Skin of body (tissue), 2 donors: ENCODE measurements around the gene TTC21A. TPM values are rescaled to one million over a fixed set of nuclear protein-coding genes. Genes with fewer than 3 reads are reported as not detected.
"Not testable (repeated sequence)": the region's sequence is repeated elsewhere in the genome, so short reads cannot be mapped to it uniquely, and the experiment has no call there.

ENCODE experiments used
- DNase-seq: peaks from one replicate; lab custom pipeline; 2025; lab: John Stamatoyannopoulos, UW
- total RNA-seq: library from RNA; depleted of rRNA; stranded (reverse); fragments of >200 nt; gene quantifications from one replicate; pipeline ENCODE4 v1.2.3, GENCODE V29; 2014

TTC21A gene, protein sequence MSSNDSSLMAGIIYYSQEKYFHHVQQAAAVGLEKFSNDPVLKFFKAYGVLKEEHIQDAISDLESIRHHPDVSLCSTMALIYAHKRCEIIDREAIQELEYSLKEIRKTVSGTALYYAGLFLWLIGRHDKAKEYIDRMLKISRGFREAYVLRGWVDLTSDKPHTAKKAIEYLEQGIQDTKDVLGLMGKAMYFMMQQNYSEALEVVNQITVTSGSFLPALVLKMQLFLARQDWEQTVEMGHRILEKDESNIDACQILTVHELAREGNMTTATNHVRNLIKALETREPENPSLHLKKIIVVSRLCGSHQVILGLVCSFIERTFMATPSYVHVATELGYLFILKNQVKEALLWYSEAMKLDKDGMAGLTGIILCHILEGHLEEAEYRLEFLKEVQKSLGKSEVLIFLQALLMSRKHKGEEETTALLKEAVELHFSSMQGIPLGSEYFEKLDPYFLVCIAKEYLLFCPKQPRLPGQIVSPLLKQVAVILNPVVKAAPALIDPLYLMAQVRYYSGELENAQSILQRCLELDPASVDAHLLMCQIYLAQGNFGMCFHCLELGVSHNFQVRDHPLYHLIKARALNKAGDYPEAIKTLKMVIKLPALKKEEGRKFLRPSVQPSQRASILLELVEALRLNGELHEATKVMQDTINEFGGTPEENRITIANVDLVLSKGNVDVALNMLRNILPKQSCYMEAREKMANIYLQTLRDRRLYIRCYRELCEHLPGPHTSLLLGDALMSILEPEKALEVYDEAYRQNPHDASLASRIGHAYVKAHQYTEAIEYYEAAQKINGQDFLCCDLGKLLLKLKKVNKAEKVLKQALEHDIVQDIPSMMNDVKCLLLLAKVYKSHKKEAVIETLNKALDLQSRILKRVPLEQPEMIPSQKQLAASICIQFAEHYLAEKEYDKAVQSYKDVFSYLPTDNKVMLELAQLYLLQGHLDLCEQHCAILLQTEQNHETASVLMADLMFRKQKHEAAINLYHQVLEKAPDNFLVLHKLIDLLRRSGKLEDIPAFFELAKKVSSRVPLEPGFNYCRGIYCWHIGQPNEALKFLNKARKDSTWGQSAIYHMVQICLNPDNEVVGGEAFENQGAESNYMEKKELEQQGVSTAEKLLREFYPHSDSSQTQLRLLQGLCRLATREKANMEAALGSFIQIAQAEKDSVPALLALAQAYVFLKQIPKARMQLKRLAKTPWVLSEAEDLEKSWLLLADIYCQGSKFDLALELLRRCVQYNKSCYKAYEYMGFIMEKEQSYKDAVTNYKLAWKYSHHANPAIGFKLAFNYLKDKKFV (N-terminal part only)
- total RNA-seq: 4.3 TPM

DNA sequence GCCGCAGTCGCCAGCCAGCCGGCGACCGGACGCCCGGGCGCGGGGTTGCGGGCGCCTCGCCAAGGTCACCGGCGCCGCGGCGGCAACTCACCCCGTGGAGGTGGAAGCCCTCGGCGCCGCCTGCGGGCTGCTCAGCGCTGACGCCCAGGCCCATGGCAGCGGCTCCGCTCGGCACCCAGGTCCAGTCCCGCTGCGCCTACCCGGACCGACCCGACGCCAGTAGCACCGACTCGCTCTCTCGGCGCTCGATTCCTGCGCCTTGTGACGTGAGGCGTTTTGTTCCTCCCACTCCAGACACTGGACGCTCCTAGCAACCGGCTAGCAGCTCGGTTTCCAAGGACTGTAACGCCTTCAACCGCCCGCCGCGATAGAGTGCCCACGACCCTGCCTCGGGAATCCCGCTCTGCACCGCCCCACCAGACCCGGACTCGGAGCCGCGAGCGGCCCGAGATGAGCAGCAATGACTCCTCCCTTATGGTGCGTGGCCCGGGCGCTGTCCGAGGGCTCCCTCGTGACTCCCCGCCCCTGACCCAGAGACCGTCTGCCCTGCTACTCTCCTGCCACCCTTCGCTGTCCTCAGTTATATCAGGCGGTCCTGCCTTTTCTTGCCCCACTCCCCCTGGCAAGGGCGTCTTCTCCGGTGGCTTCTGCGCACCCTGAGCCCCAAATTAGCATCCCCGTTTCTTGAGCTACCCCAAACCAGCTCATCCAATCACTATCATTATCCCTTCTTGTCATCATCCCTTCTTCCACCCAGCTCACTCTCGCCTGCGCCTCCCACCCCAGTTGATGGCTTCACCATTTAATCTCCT, at the start of gene TTC21A, which contains the start of gene GORASP1:
Gene TTC21A (plus strand): TSS at position 293 of the 812 bp plus-strand sequence. CDS start 158 bp downstream, at position 451.
Gene GORASP1 (minus strand): TSS at position 240 of the 812 bp plus-strand sequence. CDS start 86 bp downstream, at position 154.
- peak; percentile 91 for DNase-seq

DNA sequence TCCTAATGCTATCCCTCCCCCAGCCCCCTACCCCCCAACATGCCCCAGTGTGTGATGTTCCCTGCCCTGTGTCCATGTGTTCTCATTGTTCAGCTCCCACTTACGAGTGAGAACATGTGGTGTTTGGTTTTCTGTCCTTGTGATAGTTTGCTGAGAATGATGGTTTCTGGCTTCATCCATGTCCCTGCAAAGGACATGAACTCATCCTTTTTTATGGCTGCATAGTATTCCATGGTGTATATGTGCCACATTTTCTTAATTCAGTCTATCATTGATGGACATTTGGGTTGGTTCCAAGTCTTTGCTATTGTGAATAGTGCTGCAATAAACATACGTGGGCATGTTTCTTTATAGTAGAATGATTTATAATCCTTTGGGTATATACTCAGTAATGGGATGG, 46.3 kb upstream of the TTC21A start:
- DNase-seq: not testable (repeated sequence)

DNA sequence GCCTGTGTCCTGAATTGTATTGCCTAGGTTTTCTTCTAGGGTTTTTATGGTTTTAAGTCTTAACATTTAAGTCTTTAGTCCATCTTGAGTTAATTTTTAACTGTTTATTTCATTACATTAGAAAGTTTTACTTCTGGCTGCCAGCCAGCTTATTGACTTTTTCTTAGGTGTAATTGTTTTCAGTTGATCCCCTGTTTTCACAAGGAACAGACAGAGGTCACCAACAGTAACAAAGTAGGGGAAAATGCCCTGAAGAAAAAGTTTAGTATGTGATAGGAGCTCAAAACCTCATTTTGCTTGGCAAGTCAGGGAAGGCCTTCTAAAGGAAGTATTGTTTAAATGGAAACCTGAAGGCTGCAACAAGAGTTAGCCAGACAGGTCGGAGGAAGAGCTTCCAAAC, 45.3 kb upstream of the TTC21A start:
- DNase-seq: no peak

DNA sequence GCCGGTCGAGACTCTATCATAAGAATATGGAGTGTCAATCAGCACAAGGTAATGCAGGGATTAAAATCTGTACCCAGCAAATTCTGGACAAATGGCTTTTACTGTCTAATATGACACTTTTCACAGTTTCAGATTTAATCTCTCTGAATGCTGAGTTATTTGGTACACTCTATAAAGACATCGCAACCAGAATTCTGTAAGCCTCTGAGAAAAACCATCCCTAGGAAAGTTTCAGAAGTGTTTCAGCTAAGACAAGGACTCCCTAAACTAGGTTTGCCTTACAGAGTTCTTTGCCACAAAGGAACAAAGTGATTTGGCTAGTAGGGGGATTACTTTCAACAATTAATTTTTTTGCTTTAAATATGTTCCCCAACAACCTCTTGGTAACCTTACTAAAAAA, 44.3 kb upstream of the TTC21A start:
- DNase-seq: no peak

DNA sequence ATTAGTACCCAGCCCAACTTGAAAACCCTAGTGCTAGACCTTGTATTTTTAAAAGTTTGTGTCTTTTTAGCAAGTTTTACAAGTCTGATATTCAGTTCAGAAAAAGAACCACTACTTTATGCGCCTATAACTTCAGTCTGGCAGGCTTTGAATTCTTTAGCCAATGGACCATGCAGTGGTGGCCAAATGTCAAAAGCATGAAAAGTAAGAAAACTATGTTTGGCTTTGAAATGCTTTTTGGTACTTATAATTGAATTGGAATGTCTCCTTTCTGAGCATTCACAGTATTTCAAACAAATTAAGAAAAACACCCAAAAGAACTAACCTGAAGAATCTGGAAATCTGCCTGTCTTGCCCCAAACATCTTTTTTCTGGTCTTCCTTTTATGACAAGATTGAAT, 42.8 kb upstream of the TTC21A start:
- DNase-seq: no peak

DNA sequence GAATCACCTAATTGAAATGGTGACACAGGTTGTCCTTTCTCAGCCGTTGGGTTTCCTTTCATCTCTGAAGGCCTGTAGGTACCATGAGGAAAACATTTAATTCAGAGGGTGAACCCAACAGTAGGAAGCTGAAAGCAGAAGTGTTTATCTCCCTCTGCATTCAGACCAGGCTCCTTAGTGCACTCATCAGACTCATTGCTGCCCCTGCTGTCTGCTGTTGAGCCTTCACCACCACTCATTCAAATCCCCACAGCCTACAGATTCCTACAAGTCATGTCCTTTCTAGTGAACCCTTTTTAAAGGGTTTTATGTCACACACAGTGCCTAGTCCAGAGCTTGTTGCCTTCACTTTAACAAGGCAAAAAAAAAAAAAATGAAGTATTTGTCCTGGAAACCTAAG, 42.3 kb upstream of the TTC21A start:
- DNase-seq: no peak

DNA sequence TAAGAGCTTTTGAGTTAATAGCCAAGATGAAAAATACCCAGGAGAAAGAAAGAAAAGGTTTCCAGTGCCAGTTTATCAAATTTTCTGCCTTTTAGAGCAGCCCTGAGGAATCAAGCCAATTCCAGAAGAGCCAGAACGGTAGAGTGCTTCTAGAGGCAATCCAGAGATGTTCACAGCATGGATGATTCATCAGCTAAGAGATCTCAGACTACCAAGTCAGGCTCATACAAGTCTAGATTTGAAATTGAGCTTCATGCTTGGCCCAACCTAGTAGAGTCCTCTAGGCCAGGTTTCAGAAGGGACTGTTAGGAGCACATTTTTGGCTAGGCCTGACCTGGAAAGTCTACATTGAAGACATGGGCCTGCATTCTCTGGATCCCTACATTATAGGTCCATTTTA, 40.2 kb upstream of the TTC21A start:
- DNase-seq: no peak

DNA sequence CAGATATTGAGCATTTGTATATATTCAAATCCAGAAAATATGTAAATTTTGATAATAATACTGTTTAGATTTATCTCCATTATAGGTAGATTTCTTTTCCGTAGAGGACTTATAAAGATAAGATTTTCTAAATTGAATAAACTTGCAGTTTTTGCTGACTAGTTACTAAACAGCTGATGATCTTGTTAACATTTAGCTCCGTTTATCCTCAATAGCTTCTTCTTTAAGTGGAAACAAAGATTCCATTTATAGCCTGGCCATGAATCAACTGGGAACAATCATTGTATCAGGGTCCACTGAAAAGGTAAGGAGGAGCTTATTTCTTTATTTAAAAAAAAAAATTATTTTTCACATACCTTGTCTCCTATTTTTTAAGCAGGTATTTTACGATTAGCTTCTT, 38.9 kb upstream of the TTC21A start:
- no peak for DNase-seq

DNA sequence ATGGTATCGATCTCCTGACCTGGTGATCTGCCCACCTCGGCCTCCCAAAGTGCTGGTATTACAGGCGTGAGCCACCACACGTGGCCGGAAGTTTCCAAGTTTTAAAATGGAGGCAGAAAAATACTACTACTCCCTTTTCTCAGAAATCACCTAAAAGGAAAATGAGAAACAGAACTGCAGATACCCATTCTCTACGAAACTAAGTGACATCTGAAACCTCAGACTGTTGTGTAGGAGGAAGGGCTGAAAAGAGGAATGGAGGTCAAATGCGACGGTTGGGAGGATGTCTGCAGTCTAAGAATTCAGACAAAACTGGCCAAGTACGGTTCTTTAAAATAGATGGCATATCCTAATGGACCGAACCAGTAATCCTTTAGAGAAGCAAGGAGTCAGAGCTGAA, 31.6 kb upstream of the TTC21A start:
- DNase-seq: no peak

DNA sequence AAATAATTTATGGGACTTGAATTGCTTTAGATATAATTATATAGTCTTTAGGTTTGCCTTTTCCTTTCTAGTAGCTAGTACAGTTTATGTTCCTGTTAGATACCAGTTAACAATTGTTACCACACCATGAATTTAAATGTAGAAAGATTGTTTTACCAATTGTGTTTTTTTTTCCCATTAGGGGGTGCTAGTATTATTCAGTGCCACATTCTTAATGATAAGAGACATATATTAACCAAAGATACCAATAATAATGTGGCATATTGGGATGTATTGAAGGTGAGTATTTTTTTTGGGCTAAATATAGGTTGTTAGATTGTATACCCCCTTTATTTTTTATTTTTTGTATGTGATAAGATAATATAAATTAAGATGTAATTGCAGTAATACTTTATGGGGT, 27.9 kb upstream of the TTC21A start:
- no peak for DNase-seq

DNA sequence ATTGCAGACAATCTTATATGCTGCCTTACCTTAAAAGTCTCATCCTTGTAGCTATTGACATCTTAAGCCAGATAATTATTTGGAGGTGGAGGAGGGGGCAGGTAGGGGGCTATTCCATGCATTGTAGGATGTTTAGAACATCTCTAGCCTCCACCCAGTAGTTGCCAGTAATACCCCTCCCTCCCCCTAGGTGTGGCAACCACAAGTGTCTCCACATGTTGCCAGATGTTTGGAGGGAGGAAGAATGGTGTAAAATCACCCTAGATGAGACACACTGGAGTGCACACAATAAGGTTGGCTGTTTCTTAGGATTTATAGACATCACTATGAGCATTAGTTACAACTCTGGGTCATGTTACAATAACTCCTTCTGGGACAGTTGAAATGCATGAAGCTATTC, 27.5 kb upstream of the TTC21A start:
- no peak for DNase-seq

DNA sequence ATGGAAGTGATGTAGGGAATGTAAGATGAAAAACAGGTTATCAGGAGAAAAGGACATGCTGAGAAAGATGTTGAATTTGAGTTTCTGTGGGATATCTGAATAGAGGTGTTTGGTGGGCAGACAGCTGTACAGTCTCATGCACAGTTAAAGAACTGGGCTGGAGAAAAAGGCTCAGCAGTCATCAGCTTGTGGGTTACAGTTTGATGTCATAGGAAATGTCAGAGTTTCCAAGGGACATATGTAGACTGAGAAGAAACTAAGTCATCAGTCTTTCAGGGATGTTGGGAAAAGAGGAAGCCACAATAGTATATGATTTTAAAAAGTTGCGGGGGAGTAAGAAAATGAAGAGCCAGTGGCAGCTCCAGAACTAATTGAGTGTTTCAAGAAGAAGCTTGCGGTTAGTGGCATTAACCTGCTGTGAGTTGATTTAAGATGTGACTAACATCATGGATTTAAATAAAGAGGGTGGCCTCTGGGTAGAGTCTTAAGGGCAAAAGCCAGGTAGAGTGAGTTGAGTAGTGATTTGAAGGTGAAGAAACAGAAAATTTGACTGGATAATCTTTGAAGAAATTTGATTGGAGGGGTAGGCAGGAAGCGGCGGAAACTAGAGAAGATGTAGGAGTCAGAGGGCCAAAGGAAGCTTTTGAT, 24.7 kb upstream of the TTC21A start:
- DNase-seq: no peak

DNA sequence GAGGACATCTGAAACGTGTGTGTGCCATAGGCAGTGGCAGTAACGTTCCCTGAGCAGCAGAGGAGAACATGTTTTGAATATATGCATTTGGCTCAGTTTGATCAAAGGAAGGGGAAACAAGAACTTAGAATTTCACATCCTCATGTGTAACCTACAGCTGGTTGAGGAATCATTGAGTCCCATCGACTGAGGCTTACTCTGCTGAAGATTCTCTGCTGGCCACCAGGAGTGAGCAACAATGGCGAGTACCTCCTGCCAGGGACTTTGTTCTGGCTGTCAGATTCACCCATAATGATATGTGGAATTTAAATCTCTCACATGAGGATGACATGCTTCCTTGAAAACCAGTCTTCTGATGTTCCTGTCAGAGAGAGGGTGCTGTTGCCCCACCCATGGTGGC, 21.3 kb upstream of the TTC21A start:
- DNase-seq: no peak

DNA sequence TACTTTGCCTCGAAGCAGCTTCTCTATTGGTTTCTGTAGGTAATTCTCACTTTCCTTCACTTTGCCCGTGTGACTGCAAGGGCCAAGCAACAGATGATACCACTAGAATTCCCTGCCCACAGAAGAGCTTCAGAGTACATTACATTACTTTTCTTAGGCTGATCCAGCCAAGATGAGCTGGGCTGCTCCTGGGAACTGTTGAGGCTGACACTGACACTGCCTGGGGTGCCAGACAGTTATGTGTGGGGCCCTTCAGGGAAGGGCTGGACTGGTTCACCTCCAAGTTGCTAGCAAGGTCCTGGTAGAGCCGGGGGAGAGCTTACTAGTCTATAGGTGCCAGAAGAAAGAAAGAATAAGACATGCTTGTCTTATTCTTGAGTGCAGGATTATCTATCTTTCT, 19.0 kb upstream of the TTC21A start:
- DNase-seq: no peak

DNA sequence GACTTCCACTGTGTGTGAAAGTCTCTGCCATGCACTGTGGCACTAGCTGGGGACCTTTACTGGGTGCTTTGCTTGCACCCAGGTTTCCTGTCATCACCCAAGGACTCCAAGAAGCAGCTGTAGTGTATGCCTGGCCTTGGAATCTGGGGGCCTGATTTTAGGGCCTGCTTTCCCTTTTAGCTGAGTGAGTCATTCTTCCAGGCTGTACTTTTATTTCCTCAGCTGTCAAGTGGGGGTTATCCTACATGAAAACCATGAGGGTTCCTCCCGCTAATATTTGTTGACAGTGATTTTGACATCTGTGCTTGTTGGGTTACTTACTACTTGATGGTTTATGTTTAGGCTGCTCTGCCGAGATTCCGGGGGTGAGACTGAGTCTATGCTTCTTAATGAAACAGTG, 18.6 kb upstream of the TTC21A start:
- no peak for DNase-seq

DNA sequence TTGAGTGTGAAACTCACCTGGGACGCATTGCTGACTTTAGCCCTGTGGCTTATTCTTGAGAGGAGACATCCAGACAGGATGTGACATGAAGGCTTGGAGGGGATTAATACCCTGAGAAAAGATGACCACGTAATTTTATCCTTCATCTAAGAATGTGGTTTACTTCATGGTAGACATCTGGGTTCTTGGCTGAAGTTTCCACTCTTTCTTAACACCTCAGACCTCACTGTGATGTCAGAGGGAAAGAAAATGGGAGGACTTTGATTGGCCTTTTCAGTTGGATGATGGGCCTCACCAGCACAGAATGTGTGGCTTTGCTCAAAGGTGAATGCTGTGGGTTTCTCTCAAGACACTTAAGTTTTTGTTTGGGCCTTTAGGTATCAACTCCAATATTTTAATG, 16.6 kb upstream of the TTC21A start:
- DNase-seq: no peak

DNA sequence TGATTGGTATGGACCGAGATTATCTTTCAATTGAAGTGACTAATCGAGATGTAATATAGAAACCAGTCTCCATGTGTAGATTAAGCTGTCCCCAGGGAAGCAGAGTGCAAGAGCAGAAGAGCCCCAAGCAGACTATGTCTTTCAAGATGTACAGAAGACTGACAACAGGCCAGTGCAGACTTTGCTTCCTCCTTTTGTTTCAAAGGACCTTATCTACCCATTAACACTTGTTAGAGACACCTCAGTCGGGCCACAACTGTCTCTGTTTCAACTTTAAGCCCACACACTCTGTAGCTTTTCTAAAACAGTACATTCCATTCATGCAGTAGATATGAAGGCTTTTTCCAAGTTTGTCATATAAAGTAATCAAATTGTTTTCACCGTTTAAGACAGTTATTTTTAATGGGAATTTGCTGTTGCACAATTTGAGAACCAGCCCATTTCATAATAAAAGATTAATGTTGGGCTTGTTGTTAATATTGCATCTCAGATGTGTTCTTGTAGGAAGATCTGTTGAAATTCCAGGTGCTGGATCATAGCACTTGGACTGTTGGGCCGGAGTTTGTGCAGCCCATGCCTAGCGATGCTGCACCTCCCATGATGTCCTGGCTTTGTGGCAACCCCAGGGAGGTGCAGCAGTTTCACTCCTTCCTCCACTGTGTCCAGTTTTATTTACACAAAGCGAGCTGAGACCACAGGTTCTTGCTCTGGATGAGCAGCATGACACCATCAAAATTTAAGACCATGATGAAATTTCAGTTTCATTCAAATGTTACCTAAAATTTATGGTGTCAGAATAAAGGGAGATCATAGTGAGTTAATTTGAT, 12.4 kb upstream of the TTC21A start:
- no peak for DNase-seq

DNA sequence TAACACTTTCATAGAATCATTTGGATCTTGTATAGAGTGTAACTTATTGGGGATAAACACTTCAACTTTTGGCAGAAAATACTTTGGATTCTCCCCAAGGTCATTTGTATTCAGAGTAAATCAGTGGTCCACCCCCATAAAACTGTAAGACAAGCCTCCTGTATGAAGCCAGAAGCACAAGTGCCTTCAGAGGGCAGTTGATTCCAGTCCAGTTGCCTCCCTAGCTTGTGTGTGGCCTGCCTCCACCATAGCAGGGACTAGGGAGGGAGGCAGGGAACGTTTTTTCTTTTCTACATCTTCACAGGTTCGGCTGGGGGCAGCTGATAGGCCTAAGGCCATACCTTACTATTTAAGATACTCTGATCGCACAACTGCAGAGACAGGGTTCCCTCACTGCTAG, 11.7 kb upstream of the TTC21A start:
- no peak for DNase-seq

DNA sequence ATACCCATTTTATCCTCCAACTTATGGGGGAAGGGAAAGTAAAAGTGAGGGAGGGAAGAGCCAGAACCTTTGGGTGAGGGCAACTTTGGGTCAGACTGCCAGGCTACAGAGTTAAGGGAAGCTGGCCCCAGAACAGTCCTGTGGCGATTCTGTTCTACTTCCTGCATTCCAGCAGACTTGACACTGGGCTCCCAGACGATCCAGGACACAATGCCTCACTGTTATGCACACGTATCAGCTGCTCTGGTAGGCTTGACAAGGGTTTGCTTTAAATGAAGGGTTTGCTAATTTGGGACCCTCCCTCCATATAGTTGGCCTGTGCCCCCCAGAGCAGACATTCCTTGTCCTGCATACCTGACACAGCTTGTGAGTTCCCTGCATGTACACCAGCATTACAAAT, 10.7 kb upstream of the TTC21A start:
- DNase-seq: no peak
